Gastrocnemius medialis (tissue), 4 donors: ENCODE measurements around the gene VOPP1.

Experiments
- CTCF ChIP-seq, 5 experiments: fragments of 450-650 bp in 3 of 5; fragments of 200-600 bp in 2 of 5; sonication (generic) in 2 of 5; IDR thresholded peaks in 4 of 5; conservative IDR thresholded peaks in 1 of 5; 1 replicate in 4 of 5; 2 replicates in 1 of 5; pipeline ENCODE4 v1.5.1; 2016 to 2019; ENCODE audit warnings: antibody characterized with exemption in 5 of 5, mild to moderate bottlenecking in 3 of 5, moderate library complexity in 3 of 5
- POLR2A ChIP-seq, 2 donors: fragments of 450-650 bp; IDR thresholded peaks; one replicate each; pipeline ENCODE4 v1.6.1; 2017; ENCODE audit warnings: antibody characterized with exemption in 2 of 2, mild to moderate bottlenecking in 2 of 2, moderate library complexity in 2 of 2

GRCh38 chr7:55475855-55476803 is 96.2 kb downstream of the VOPP1 start:
- TF ChIP-seq POLR2A (IDR thresholded peaks at IDR 0.05) (no peak), CTCF (IDR thresholded peaks at IDR 0.05 in 4 of 5, conservative IDR thresholded peaks at IDR 0.05 in 1 of 5) (no peak)
